ENCODE data around the gene SLC35A5.

SLC35A5 gene

GRCh38 chr3:112572701-112573100, 10.9 kb downstream of the SLC35A5 start:
- no peak for DNase-seq (ENCODE audit: low read depth)

DNA sequence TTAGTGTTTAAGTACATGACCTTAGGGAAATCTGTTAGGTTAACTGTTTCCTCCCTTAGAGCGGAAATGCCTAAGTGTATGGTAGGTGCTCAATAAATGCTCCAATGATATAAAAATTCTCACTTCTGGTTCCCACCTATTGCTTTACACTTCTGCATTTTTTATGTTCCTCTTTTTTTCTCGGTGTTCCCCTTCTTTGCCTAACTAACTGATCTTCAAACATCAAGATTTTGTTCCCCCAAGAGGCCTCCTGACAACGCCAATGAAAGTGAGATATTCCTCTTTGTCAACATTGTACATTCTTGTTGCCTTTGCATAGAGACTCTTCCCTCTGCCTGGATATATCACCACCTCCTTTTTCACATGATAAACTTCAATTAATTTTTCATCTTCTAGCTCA, 17.4 kb downstream of the SLC35A5 start:
- DNase-seq (ENCODE audit: low read depth): no peak

- DNase-seq (ENCODE audit: low read depth): peak; percentile 63
These were observed 17.9 kb downstream of the SLC35A5 start for GRCh38 chr3:112579697-112580096.

GRCh38 chr3:112582244-112582874, 20.5 kb downstream of the SLC35A5 start:
- DNase-seq (ENCODE audit: low read depth): peak; percentile 72

DNA sequence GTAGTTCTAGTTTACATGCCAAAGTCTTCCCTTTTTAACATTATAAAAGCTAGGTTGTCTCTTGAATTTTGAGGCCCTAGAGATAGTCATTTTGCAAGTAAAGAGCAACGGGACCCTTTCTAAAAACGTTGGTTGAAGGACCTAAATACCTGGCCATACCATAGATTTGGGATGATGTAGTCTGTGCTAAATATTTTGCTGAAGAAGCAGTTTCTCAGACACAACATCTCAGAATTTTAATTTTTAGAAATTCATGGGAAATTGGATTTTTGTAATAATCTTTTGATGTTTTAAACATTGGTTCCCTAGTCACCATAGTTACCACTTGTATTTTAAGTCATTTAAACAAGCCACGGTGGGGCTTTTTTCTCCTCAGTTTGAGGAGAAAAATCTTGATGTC, 21.3 kb downstream of the SLC35A5 start:
- DNase-seq (ENCODE audit: low read depth): no peak

- peak; percentile 54 for DNase-seq (ENCODE audit: low read depth)
These were observed 23.9 kb downstream of the SLC35A5 start for GRCh38 chr3:112585782-112586181.

- no peak for DNase-seq (ENCODE audit: low read depth)
These were observed 25.5 kb downstream of the SLC35A5 start for GRCh38 chr3:112587336-112587735.

DNA sequence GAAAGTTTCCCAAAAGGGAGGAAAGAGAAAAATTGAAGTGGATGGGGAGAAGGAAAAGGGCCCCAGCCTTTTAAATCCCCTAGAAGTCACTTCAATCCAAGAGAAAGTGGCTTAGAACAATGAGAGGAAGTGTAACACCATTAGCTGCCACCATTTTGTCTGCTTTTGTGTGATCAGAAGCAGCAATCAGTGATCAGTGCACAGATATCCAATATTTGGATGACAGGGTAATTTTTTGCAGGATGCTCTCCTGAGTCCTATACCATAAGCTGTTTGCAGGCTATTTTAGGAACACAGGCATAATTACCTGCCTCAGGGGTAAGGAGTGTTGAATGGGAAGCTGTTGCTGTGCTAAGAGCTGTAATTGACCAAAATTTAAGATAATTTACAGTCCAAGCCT, 31.4 kb downstream of the SLC35A5 start:
- DNase-seq (ENCODE audit: low read depth): no peak

DNA sequence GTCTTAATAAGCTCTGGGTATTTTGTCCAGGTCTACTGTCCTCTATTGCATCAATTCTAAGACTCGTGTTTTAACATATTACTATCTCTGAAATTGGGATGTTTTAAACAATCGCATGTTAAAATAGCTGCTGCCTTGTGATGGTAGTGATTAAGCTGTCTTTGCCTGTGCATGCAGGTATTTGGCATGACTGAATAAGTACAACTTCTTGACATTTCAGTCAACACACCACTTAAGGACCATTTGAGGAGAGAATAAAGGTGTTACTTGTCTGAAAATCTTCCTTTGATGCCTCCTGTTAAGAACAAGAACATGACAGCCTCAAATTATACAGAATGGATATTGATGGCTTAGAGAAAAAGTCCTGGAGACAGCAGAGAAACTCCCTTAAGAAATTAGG, 33.0 kb downstream of the SLC35A5 start:
- DNase-seq (ENCODE audit: low read depth): no peak

GRCh38 chr3:112597945-112598344, 36.1 kb downstream of the SLC35A5 start:
- DNase-seq (ENCODE audit: low read depth): no peak

DNA sequence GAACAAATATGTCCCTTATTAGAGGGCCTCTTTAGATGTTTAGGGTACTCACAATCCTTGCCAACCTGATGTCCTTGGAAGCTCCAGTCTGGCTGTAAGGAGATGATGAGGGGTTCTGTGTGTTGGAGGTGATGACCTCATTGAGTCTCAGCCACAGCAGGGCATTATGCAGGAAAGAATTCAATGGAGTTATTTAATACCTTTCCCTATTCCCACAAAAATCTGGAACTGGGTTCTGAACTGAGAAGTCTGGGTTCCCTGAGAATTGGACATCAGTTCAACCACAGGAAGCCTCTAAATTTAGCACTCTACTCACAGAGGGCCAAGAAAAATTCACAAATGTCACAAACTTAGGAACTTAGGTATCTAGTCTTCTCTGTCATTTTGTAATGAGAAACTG, 36.9 kb downstream of the SLC35A5 start:
- peak; percentile 58 for DNase-seq (ENCODE audit: low read depth)

- DNase-seq (ENCODE audit: low read depth): no peak
These were observed 40.5 kb downstream of the SLC35A5 start for GRCh38 chr3:112602217-112602838.

GRCh38 chr3:112604536-112604935, 42.7 kb downstream of the SLC35A5 start:
- peak; percentile 98 for DNase-seq (ENCODE audit: low read depth)

GRCh38 chr3:112605285-112605684, 43.4 kb downstream of the SLC35A5 start:
- peak; percentile 96 for DNase-seq (ENCODE audit: low read depth)

DNA sequence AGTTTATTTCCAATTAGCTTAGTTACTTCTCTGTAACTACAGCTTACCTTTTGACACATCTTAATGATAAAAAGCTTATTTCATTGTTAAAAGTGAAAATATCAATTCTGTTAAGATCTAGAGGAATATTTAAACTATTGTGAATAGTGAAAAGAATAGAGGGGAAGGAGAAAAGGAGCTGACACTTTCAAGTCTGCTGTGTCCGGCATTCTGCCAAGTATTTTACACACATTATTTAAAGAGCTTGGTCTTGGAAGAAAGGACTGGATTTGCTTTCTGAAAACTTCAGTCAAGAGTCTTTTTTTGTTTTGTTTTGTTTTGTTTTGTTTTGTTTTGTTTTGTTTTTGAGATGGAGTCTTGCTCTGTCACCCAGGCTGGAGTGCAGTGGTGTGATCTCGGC, 44.3 kb downstream of the SLC35A5 start:
- no peak for DNase-seq (ENCODE audit: low read depth)

GRCh38 chr3:112607863-112608262, 46.0 kb downstream of the SLC35A5 start:
- DNase-seq (ENCODE audit: low read depth): no peak

GRCh38 chr3:112610121-112610520, 48.3 kb downstream of the SLC35A5 start:
- DNase-seq (ENCODE audit: low read depth): peak; percentile 54

GRCh38 chr3:112611752-112612515, 50.1 kb downstream of the SLC35A5 start:
- DNase-seq (ENCODE audit: low read depth): no peak

- DNase-seq (ENCODE audit: low read depth): no peak
These were observed 54.3 kb downstream of the SLC35A5 start for GRCh38 chr3:112615989-112616731.

GRCh38 chr3:112617285-112617684, 55.4 kb downstream of the SLC35A5 start:
- DNase-seq (ENCODE audit: low read depth): no peak

GRCh38 chr3:112619295-112619694, 57.5 kb downstream of the SLC35A5 start:
- DNase-seq (ENCODE audit: low read depth): peak; percentile 49

DNA sequence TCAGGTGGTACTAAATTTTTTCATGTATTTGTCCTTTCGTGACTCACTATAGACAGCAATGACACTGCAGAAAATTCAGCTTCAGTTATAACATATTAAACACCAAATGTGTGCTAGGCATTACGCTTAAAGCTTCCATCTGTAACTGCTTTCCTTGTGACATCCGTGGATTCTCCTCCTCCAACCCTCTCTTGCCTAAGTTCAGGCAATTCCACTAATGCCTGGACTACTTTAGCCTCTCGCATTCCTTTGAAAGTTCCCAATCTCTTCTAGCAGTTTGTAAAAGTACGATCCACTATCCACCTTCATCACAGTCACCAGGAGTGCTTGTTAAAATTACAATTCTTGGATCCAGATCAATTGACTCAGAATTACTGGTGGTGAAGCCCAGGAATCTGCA, 61.4 kb downstream of the SLC35A5 start:
- no peak for DNase-seq (ENCODE audit: low read depth)

DNA sequence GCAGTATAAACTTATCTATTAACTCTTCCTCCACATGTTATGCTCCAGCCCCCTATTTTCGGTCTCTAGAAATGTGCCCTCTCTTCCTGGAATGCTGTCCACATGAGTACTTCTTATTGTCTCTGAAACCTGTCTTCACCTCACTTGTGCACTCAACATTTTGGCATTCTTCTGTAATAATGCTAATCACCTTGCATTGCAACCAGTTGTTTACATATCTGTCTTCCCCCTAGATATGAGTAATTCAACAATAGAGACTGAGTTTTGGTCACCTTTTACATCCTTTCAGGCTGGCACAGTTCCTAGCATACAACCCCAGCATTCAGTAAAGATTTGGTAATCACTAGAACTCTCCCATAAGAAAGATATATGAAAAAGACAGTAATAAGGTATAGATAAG, 61.9 kb downstream of the SLC35A5 start:
- no peak for DNase-seq (ENCODE audit: low read depth)
